ENCODE results near the gene KCTD15.

GRCh38 chr19:33863436-33863835 lies 66.8 kb downstream of the KCTD15 start:
- TF ChIP-seq CTCF (IDR thresholded peaks at IDR 0.05), result no peak
- no peak for TF ChIP-seq POLR2A (IDR thresholded peaks at IDR 0.05)
